ENCODE measurements around the gene ASB6. TPM values are rescaled to one million over a fixed set of nuclear protein-coding genes. Genes with fewer than 3 reads are reported as not detected.

Gene ASB6
- total and polyA plus RNA-seq, 4 donors, result 3.4 to 8.4 (median 6.2) TPM

- no peak for DNase-seq (ENCODE audit: low spot score)
- Histone ChIP-seq H3K27me3 (ENCODE audit: control insufficient read depth in 4 of 4, insufficient read depth in 4 of 4, low read length in 3 of 4) (peaks cover 0 to 2% (median 0%) of the 10 kb centered on the region in 4 donors), H3K4me1 (ENCODE audit: control insufficient read depth in 4 of 4, insufficient read depth in 4 of 4, low read length in 3 of 4) (no peaks in the 10 kb centered on the region), H3K9ac (ENCODE audit: low read depth in 1 of 2, low read length in 2 of 2) (no peak overlapping the region), H3K9me3 (ENCODE audit: control insufficient read depth in 4 of 4, low read length in 3 of 4) (no peaks in the 10 kb centered on the region), H3K36me3 (ENCODE audit: control insufficient read depth in 4 of 4, insufficient read depth in 3 of 4, low read depth in 1 of 4, low read length in 3 of 4) (no peaks in the 10 kb centered on the region), H3K4me3 (ENCODE audit: low read depth in 1 of 3, low read length in 3 of 3) (no peak overlapping the region), H3K27ac (ENCODE audit: low read depth in 1 of 2, low read length in 2 of 2) (no peak overlapping the region)
- TF ChIP-seq NR2F2 (IDR thresholded peaks at IDR 0.05) (no peak), HNF4A (conservative IDR thresholded peaks at IDR 0.05) (no peak), MAX (IDR thresholded peaks at IDR 0.05) (no peak), REST (IDR thresholded peaks at IDR 0.05) (no peak), YY1 (IDR thresholded peaks at IDR 0.05) (no peak)
- WGBS, result 57% methylated on average over 20 of the region's 20 CpGs
These were observed 12.6 kb upstream of the ASB6 start for GRCh38 chr9:129654554-129655040.

GRCh38 chr9:129653823-129654553, 12.0 kb upstream of the ASB6 start:
- H3K4me3 ChIP-seq (ENCODE audit: low read depth in 1 of 3, low read length in 3 of 3), result no peak overlapping the region
- no peak for TF ChIP-seq YY1 (IDR thresholded peaks at IDR 0.05)
- no peaks in the 10 kb centered on the region for H3K9me3 ChIP-seq (ENCODE audit: control insufficient read depth in 4 of 4, low read length in 3 of 4)
- H3K27me3 ChIP-seq (ENCODE audit: control insufficient read depth in 4 of 4, insufficient read depth in 4 of 4, low read length in 3 of 4), result peaks cover 0 to 2% (median 0%) of the 10 kb centered on the region in 4 donors
- H3K4me1 ChIP-seq (ENCODE audit: control insufficient read depth in 4 of 4, insufficient read depth in 4 of 4, low read length in 3 of 4), result no peaks in the 10 kb centered on the region
- WGBS, result 51% methylated on average over 19 of the region's 19 CpGs
- DNase-seq (ENCODE audit: low spot score), result no peak
- H3K36me3 ChIP-seq (ENCODE audit: control insufficient read depth in 4 of 4, insufficient read depth in 3 of 4, low read depth in 1 of 4, low read length in 3 of 4), result no peaks in the 10 kb centered on the region
- no peak overlapping the region for H3K9ac ChIP-seq (ENCODE audit: low read depth in 1 of 2, low read length in 2 of 2)
- H3K27ac ChIP-seq (ENCODE audit: low read depth in 1 of 2, low read length in 2 of 2), result no peak overlapping the region

GRCh38 chr9:129650680-129651235, 8.8 kb upstream of the ASB6 start:
- no peak overlapping the region for H3K9ac ChIP-seq (ENCODE audit: low read depth in 1 of 2, low read length in 2 of 2)
- H3K9me3 ChIP-seq (ENCODE audit: control insufficient read depth in 4 of 4, low read length in 3 of 4), result no peaks in the 10 kb centered on the region
- H3K4me3 ChIP-seq (ENCODE audit: low read depth in 1 of 3, low read length in 3 of 3), result no peak overlapping the region
- no peaks in the 10 kb centered on the region for H3K4me1 ChIP-seq (ENCODE audit: control insufficient read depth in 4 of 4, insufficient read depth in 4 of 4, low read length in 3 of 4)
- 91% methylated on average over 10 of the region's 10 CpGs for WGBS
- H3K27ac ChIP-seq (ENCODE audit: low read depth in 1 of 2, low read length in 2 of 2), result no peak overlapping the region
- no peaks in the 10 kb centered on the region for H3K27me3 ChIP-seq (ENCODE audit: control insufficient read depth in 4 of 4, insufficient read depth in 4 of 4, low read length in 3 of 4)
- no peaks in the 10 kb centered on the region for H3K36me3 ChIP-seq (ENCODE audit: control insufficient read depth in 4 of 4, insufficient read depth in 3 of 4, low read depth in 1 of 4, low read length in 3 of 4)
- no peak for DNase-seq (ENCODE audit: low spot score)
- no peak for TF ChIP-seq CTCF (IDR thresholded peaks at IDR 0.05; ENCODE audit: low read depth, low read length, missing input control)
- no peak for TF ChIP-seq MAX (IDR thresholded peaks at IDR 0.05)
- no peak for TF ChIP-seq FOXA1 (IDR thresholded peaks at IDR 0.05)
- no peak for TF ChIP-seq NR2F2 (IDR thresholded peaks at IDR 0.05)
- no peak for TF ChIP-seq REST (IDR thresholded peaks at IDR 0.05)
- TF ChIP-seq RXRA (IDR thresholded peaks at IDR 0.05), result no peak
- TF ChIP-seq HNF4A (conservative IDR thresholded peaks at IDR 0.05), result no peak
- TF ChIP-seq GABPA (IDR thresholded peaks at IDR 0.05 in 1 of 2, conservative IDR thresholded peaks at IDR 0.05 in 1 of 2), result no peak
- no peak for TF ChIP-seq ZBTB33 (IDR thresholded peaks at IDR 0.05)
- TF ChIP-seq FOXA2 (IDR thresholded peaks at IDR 0.05), result no peak
- no peak for TF ChIP-seq ATF3 (IDR thresholded peaks at IDR 0.05)
- TF ChIP-seq EGR1 (IDR thresholded peaks at IDR 0.05; ENCODE audit: low read depth in 2 of 2), result no peak

All from liver (tissue), 9 donors.